CD4-positive, alpha-beta T cell treated with Interleukin-10 for 1 hour (primary cell): ENCODE data around the gene UBE2Q1.

Source experiments
- DNase-seq: peaks from one replicate; pipeline ENCODE4 v3.0.0-alpha.2; 2020

Gene UBE2Q1

GRCh38 chr1:154575951-154576566, 17.6 kb upstream of the UBE2Q1 start:
- no peak for DNase-seq

- no peak for DNase-seq
Measured at GRCh38 chr1:154575147-154575927, 16.9 kb upstream of the UBE2Q1 start.

- DNase-seq = no peak
Measured at GRCh38 chr1:154574716-154575115, 16.3 kb upstream of the UBE2Q1 start.

- DNase-seq = no peak
Measured at GRCh38 chr1:154573168-154573510, 14.7 kb upstream of the UBE2Q1 start.

- no peak for DNase-seq
Measured at GRCh38 chr1:154572468-154573167, 14.2 kb upstream of the UBE2Q1 start.

- no peak for DNase-seq
Measured at GRCh38 chr1:154571964-154572288, 13.5 kb upstream of the UBE2Q1 start.

- DNase-seq = no peak
Measured at GRCh38 chr1:154571244-154571963, 12.9 kb upstream of the UBE2Q1 start.

GRCh38 chr1:154568157-154568815, 9.8 kb upstream of the UBE2Q1 start:
- DNase-seq = no peak

- DNase-seq = peak; percentile 72
Measured at GRCh38 chr1:154567386-154568156, 9.1 kb upstream of the UBE2Q1 start, which contains the start of gene CHRNB2. TSS of gene CHRNB2 (plus strand) at chr1:154567778. CDS start at chr1:154568045, 267 bp downstream.

GRCh38 chr1:154565876-154566275, 7.4 kb upstream of the UBE2Q1 start:
- no peak for DNase-seq

GRCh38 chr1:154559466-154560044, 1.1 kb upstream of the UBE2Q1 start:
- peak; percentile 88 for DNase-seq

- peak; percentile 100 for DNase-seq
Measured at GRCh38 chr1:154558720-154559465, 431 bp upstream of the UBE2Q1 start.

- DNase-seq = no peak
Measured at GRCh38 chr1:154557248-154557938, 1.1 kb downstream of the UBE2Q1 start.

GRCh38 chr1:154556422-154556821, 2.0 kb downstream of the UBE2Q1 start:
- DNase-seq = no peak

- no peak for DNase-seq
Measured at GRCh38 chr1:154553056-154554030, 5.1 kb downstream of the UBE2Q1 start.

GRCh38 chr1:154552036-154552435, 6.4 kb downstream of the UBE2Q1 start:
- no peak for DNase-seq

GRCh38 chr1:154551474-154551873, 7.0 kb downstream of the UBE2Q1 start:
- DNase-seq = no peak

GRCh38 chr1:154550657-154551056, 7.8 kb downstream of the UBE2Q1 start:
- no peak for DNase-seq

- DNase-seq = no peak
Measured at GRCh38 chr1:154550070-154550469, 8.4 kb downstream of the UBE2Q1 start.
